Right lung (tissue), 5 donors: Measurements from ENCODE around the gene PAXX. TPM values are rescaled to one million over a fixed set of nuclear protein-coding genes. Genes with fewer than 3 reads are reported as not detected.
A peak's percentile ranks its signal among the peaks of the same experiment; 100 is the strongest.

ENCODE experiments used
- DNase-seq, 2 donors: peaks; one replicate each; pipeline ENCODE4 v3.0.0-alpha.2; 2013
- polyA plus RNA-seq, 5 donors: library from polyadenylated mRNA; unstranded; fragments of 120-200 nt; gene quantifications; one replicate each; pipeline versions ENCODE4 v1.2.1 to v1.2.3, GENCODE V29; 2013; ENCODE audit warnings: inconsistent platforms in 1 of 5, low replicate concordance in 1 of 5; ENCODE audit not compliant: insufficient read length in 5 of 5, insufficient read depth in 1 of 5

Gene PAXX
- polyA plus RNA-seq, 5 donors = 26.2 to 57.5 (median 36.8) TPM

DNA sequence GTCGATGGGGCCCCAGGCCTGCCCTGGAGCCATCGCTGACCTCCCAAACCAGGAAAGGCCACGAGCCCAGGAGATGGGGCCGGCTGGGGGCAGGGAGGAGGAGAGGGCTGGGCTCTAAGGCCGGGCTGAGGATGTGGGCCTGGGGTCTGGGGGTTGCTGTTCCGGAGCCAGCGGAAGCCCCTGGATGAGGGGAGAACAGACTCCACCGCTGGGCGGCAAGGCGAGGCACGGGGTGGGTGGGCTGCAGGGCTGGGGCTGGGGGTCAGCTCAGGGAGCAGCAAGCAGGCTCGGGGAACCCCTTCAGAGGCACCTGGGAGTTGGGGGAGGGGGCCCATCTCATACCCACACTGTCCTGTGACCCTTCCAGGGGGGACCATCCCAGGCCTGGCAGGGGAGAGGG is 28.5 kb upstream of the PAXX start:
- no peak for DNase-seq

DNA sequence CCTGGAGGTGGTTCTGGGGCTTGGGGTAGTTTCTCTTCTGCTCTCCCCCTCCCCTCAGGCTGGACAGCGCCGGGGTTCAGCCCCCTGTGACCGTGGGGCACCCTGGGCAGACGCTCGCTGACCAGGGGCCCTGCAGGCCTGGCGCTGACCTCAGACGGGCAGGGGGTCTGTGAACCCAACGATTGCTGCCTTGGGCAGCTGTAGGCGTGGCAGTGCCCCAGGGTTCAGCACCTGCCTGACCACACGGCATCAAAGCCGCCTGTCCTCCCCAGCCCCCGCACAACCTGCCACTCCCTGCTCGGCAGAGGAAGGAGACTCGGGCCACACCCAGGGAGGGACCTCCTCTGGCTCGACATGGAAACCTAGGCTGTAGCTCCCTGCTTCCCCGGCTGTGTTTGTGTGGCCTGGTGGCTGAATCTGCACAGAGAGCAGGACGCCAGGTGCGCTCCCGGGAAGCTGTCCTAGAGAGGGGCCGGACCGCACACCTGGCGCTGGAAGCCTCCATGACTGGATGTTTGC is 28.0 kb upstream of the PAXX start:
- no peak for DNase-seq

DNA sequence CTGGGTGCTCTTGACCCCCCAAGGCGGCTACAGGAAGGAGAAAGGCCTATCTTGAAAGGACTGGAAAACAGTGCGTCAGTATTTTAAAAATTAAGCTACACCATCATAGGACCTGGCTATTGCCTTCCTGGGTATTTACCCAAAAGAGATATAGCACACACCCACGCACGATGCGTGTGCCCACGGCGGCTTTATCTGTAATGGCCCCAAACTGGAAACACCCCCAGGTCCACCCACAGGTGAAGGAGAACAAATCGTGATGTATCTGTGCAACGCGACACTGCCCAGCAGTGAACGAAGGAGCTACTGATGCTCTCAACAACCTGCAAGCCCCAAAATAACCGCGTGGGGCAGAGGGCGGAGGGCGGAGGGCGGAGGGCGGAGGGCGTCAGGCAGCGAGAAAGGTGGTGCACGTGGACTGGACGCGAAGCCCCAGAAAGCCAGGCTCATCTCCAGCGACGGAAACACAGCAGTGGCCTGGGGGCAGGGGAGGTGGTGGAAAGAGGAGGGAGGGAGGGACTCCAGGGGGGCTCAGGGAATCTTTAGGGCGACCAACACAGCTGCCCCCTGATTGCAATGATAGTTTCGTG is 27.3 kb upstream of the PAXX start:
- no peak for DNase-seq

DNA sequence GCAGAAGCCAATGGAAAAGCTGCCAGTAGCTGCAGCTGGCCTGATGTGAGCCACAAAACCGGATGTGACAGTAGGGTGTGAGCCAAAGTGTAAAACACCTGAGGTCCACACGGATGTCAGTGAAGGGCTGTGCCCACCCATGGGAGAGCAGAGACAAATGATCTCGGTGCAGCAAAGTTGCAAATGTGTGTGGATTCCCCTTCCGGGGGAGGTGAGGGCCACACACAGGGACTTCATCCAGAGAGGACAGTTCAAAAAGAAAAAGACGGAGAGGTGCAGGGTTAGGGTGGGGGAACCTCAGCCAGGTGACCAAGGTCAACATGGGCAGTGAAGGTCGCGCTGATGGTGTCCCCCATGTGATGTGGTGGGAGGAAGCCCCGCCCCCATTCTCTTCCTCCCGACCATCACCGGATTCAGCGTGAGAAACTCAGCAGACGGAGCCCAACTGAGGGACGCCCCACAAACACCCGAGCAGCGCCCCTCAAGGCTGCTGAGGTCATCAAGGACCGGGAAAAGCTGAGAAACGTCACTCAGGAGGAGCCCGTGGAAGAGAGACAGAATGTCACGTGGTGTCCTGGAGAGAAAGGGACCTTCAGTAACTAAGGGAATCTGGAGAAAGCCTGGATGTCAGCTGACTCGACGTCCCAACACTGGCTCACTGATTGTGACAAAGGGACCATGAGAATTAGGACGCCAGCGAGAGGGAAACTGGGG is 26.3 kb upstream of the PAXX start:
- no peak for DNase-seq

DNA sequence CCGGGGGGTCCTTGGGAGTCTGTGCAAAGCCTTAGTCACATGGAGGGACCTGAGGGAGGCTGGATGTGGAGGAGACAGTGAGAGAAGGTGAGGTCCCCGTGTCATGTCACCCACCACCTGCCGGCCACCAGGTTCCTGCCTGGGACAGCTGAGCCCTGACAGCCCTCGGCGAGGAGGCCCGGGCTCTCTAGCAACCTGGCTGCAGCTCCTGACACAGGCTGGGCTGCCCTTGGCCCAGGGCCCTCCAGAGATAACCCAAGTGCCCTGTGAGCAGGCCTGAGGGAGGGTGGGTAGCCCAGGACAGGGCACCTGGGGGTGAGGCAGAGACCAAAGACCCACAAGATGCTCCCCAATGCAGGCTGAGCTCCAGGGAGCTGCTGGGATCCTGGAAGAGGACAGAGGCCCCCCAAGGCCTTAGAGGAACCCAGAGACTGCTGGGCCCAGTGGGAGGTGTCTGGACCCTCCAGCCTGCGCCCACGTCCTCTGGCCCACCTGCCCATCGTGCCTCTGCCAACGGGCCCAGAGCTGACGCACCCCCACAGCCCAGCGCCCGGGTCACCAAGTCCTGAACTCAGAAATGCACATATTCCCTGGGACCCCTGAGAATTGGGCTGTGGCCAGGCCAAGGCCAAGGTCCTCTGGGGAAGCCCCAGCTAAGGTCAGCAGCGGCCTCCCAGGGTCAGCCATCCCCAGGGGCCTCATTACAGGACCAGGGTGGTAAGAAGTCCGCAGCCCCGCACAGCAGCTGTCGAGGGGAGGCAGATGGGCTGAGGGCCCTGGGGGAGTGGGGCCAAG is 23.7 kb upstream of the PAXX start:
- DNase-seq = no peak

DNA sequence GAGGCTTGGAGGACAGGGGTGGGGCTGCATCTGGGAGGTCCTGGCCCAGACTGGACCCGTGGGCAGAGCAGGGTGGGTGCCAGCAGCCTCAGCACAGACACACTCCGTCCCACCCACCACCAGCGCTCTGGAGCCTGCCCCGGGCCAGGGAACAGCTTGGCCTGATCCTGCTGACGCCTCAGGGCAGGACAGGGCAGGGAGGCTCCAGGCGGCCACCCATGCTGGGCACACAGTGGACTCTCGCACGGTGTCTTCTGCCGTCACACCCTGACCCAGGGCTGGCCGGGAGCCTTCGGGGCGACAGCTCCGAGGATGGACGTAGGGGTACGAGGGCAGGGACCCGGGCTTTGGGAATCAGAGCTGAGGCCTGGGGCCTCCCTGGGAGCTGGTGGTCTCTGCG is 23.1 kb upstream of the PAXX start:
- DNase-seq = no peak

DNA sequence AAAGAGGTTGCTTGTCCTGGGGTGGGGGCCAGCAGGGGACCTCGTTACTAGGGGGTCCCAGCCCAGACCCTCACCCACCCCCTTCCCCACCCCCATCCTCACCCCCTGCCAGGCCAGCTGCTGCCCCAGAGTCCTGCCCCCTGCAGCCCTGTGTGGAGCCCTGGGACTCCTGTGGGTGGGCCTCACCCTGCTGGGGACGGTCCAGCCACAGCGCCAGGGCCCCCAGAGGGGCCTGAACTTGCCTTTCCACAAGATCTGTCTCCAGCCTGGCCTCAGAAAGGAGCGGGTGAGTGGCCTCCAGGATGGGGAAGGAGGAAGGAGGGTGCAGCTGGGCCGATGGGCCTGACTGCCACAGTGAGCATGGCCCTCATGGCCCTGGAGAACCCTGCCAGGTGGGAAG is 22.4 kb upstream of the PAXX start:
- DNase-seq = no peak

DNA sequence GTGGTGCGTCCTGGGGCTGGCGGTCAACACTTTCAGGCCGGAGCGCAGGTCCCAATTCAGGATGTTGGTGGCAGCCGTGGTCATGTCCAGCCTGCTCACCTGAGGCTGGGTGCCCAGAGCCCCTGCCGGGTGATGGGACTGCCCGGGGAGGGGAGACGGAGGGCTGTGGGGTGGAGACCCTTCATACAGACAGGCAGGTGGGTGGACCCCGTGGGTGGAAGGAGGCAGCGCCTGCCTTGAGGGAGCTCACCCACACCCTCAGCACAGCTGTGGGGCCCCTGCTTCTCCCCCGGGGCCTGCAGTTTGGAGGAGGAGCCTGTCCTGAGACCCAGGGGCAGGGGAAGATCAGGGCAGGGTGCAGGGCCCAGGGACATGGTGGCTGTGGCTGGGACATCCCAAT is 21.9 kb upstream of the PAXX start:
- no peak for DNase-seq

DNA sequence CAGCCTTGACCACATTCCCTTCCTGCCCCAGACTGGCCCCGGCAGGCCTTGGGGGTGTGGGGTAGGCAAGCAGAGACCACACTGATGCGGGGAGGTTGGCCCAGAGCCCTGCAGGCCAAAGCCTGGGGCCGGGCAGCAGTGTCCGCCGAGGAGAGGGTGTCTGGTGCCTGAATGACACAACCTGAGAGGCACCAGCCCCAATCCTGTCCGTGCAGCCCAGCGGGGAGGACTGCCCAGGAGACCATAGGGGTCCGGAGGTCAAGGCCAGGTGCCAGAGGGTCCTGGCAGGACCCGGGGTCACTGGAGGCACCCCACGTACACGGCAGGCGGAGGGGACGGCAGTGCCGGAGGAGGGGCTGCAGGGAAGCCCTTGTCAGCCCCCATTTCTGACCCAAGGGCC is 20.5 kb upstream of the PAXX start:
- DNase-seq = no peak

DNA sequence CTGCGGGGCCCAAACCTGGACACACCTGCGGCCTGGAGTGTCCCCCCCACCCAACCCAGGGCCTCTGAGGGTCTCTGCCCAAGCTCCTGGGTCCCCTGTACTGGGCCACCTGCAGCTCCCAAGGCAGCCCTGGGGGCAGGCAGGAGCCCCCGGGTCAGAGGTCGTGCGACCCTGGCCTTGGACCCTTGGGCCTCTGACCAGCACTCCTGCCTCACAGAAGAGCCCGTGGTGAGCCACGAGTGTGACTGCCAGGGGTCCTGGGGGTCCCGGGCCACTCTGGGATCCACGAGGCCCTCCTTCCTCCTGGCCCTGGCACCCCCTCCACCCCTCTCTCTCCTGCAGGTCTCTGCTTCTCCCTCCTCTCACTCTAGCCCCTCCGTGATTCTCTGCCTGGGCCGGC is 19.9 kb upstream of the PAXX start:
- no peak for DNase-seq

DNA sequence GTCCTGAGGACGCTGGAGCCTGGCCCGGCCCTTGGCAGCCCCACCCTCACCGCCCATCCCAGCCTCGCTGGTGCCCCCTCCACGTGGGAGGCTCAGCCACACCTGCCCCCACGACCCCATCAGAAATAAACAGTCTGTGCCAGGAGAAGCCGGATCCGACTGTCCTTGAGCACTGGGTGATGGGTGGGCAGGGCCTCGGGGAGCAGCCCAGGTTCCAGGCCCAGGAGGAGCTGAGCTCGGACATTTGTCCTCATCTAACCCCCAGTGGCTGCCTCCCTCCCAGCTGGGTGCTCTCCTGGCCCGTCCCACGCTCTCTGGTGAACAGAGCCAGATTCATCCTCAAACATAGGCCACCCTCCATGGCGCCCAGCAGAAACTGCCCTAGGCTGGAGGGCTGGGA is 19.5 kb upstream of the PAXX start:
- no peak for DNase-seq

DNA sequence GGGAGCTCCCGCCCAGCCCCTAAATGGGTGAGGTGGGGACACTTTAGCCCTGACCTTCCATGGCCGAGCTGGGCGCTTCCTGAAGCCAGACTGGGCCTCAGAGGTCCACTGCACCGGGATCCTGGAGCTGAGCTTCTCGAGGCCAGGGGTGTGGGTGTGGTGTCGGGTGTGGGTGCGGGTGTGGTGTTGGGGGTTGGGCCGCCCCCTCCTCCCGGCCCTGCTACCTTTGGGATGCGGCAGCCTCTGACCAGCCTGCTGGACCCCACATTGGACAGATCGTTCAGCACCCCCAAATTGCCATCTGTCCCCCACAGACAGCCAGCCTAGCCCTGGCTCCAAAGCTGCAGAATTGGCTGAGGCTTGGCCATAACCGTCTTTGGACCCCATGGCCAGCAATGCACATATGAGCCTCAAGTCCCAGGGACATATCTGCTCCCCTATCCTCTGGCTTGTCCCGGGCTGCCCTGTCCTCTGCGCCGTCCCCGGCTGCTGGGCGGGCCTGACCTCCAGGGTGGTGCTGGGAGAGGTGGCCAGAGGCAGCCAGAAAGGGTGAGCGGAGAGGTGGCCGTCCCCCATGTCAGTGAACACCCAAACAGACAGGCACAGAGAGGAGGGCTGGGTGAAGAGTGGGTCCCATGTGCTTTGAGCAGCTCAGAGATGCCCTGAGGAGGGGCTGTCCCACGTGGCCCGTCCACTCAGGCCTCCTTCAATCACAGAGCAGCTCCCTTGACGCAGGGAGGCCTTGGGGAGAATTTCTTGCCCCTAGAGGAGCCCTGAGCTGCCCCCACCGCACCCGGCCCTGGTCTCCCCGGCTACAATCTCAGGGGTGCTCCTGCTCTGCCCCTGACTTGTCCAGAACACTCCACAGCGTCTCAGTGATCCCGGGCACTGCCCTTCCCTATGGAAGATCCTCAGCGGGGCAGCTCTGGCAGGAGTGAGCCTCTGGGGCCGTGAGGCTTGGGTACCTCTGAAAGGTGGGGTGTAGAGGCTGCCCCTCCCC is 18.3 kb upstream of the PAXX start:
- DNase-seq = no peak

DNA sequence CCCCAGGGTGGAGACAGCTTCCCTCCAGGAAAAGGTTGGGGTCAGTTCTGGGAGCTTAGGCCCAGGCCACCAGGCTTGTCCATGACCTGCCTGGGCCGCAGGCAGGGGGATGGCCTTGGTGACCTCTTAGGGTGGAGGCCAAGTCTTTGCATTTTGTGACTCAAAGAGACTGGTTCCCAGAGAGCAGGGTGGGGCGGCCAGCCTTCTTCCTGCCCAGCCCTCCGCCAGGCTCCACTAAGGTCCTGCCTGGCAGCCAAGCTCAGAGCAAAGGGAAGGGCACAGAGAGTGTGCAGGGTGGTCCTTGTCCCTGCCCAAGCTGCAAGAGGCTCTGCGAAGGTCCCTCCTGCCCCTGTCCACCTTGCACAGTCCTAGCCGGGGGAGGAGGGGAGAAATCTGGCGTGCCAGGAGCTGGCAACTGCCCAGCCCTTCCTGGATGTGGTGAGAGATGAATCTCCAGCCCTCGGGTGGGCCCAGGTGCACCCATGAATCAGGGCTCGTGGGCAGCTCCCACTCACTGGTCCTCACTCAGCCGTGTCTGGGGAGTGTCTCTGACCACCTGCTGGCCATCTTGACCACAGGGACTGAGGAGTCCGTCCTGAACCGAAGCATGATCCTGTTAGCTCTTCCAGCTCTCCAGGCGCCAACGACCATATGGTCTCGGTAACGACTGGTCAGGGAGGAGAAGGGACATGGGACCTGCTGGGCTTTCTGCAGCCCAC is 17.2 kb upstream of the PAXX start:
- no peak for DNase-seq

DNA sequence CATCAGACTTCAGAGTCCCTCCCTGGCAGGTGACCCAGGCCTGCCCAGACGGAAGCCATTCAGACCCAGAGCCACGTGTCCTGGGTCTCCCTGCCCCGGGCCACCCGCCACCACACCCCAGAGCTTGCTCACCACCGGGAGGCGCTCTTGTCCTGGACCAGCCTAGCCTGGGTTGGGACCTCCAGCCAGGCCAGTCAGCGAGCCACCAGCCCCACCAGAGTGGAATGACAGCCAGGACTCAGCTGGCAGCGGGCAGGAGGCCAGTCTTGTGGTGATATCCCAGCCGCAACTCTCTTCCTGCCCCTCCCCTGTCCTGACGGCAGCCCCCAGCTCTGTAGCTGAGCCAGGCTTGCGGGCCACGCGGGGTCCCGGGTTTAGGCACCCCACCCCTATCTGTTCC is 16.6 kb upstream of the PAXX start:
- DNase-seq = no peak

DNA sequence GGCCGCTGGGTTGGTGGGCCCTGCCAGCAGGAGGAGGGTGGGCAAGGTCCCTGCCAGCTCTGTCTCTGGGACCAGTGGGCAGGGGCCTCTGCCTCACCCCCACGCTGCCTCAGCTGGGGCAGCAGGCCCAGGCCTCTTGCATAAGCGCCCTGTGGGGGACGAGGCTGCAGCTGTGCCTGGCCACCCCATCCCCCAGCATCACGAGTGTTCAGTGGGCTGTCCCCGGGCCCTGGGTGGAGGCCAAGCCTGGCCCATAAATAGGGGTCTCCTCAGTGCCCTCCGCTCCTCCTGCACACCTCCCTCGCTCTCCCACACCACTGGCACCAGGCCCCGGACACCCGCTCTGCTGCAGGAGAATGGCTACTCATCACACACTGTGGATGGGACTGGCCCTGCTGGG is 15.0 kb upstream of the PAXX start, which contains the start of gene PTGDS:
Gene PTGDS, plus strand, starts transcription at position 282 of the 400 bp plus-strand sequence. Its CDS starts 75 bp downstream, at position 357.
- peak; percentile 70 to 74 for DNase-seq

DNA sequence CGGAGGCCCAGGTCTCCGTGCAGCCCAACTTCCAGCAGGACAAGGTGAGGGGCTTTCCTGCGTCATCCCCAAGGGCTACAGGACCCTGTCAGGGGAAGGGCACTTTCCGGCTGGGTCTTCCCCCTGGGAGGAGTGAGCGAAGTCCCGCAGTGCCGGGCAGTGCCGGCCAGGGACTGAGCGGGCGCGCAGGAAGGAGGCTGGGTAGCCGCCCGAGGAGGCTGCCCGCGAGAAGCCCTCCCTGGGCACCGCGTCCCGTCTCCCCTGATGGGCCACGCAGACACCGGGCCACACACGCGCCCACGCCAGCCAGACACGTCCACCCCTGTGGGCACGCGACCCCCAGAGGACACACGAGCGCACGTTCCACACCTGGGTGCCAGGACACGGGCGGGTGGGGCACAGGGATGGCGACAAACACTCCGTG is 14.6 kb upstream of the PAXX start:
- no peak for DNase-seq

DNA sequence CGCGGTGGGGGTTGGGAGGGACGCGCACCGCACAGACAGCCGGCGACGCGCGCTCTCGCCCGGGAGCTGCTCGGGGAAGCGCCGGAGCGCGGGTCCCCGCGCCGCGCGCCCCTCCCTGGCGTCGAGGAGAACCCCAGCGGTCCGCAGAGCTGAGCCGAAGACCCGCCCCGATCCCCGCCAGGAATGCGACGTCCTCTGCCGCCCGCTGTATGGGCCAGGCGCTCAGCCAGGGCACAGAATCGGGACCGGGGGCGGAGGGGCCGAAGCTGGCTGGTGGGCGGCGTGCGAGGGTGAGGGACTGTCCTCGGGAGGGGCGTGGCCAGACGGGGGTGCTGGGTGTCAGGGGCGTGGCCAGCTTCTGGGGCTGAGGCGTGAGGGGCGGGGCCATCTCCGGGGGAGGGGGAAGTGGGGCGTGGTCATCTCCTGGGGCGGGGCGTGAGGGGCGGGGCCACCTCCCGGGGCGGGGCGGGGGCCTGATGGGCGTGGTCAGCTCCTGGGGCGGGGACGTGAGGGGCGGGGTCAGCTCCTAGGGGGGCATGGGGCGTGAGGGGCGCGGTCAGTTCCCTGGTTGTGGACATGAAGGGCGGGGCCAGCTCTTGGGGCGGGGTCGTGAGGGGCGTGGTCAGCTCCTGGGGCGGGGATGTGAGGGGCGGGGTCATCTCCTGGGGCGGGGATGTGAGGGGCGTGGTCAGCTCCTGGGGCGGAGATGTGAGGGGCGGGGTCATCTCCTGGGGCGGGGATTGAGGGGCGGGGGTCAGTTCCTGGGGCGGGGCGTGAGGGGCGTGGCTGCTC is 14.0 kb upstream of the PAXX start:
- peak; percentile 65 to 67 for DNase-seq

DNA sequence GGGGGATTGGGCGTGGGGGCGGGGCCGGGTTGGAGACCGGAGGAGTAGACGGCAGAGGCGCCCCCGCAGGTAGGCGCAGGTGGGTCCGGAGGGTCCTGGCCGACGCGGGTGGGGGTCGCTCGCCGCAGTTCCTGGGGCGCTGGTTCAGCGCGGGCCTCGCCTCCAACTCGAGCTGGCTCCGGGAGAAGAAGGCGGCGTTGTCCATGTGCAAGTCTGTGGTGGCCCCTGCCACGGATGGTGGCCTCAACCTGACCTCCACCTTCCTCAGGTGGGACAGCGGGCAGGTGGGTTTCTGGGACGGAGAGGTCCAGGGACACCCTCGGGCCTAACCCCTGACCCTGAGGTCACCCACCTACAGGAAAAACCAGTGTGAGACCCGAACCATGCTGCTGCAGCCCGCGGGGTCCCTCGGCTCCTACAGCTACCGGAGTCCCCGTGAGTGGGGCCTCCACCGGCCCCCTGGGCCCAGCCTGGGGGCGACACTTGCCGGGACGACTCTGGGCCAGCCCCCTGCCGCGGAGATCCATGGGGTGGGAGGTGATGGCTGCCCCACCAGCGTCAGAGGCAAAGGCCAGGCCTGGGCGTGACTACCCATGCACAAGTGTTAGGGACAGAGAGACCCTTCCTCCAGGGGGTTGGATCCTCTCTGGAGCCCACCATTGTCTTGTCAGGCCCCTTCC is 13.2 kb upstream of the PAXX start:
- no peak for DNase-seq
